ENCODE data around the gene CCM2L.

CCM2L gene

DNA sequence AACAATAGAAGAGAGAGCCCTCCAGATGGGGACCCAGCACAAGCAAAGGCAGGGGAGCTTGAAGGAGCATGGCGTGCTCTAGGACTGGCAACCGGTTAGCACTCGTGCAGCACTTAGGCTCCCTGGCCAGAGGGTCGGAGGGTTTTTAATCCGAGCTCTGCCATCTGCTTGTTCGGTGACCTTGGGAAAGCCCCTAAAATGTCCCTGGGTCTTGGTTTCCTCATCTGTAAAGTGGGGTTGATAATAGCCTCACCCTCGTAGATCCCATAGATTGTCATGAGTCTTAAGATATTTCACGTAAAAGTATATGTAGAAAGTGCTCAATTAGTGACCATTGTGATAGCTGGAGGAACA is 25.2 kb downstream of the CCM2L start:
- Histone ChIP-seq H3K9ac (no peak overlapping the region), H3K27me3 (ENCODE audit: control insufficient read depth, insufficient read depth, low read length) (no peaks in the 10 kb centered on the region), H3K27ac (no peak overlapping the region)

DNA sequence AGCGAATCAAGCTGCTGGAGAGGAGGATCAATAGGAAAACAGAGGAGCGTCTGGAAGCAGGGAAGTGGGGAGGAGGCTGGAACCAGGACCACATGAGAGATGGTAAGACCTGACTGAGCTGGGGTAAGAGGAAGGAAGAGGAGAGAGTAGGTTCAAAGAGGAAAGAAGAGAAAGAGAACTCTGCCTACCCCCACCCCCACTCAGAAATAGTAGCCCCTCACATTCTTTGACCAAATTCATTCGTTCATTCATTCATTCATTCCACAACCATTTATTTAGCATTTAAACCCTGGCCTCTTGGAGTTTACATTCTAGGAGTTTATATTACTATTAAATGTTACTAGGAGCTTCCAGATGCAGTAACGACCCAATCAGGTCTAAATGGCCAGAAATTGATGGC is 26.0 kb downstream of the CCM2L start:
- Histone ChIP-seq H3K9ac (no peak overlapping the region), H3K27ac (no peak overlapping the region), H2AFZ (no peak overlapping the region), H3K36me3 (ENCODE audit: control insufficient read depth, insufficient read depth, low read length) (no peaks in the 10 kb centered on the region), H3K4me3 (ENCODE audit: low read depth, low read length) (no peak overlapping the region), H3K79me2 (no peaks in the 10 kb centered on the region), H3K4me2 (ENCODE audit: low read length) (no peak overlapping the region), H3K9me3 (ENCODE audit: control insufficient read depth, low read length) (no peaks in the 10 kb centered on the region), H3K4me1 (no peaks in the 10 kb centered on the region), H3K27me3 (ENCODE audit: control insufficient read depth, insufficient read depth, low read length) (no peaks in the 10 kb centered on the region)
- TF ChIP-seq, protein P1, sequence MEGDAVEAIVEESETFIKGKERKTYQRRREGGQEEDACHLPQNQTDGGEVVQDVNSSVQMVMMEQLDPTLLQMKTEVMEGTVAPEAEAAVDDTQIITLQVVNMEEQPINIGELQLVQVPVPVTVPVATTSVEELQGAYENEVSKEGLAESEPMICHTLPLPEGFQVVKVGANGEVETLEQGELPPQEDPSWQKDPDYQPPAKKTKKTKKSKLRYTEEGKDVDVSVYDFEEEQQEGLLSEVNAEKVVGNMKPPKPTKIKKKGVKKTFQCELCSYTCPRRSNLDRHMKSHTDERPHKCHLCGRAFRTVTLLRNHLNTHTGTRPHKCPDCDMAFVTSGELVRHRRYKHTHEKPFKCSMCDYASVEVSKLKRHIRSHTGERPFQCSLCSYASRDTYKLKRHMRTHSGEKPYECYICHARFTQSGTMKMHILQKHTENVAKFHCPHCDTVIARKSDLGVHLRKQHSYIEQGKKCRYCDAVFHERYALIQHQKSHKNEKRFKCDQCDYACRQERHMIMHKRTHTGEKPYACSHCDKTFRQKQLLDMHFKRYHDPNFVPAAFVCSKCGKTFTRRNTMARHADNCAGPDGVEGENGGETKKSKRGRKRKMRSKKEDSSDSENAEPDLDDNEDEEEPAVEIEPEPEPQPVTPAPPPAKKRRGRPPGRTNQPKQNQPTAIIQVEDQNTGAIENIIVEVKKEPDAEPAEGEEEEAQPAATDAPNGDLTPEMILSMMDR (IDR thresholded peaks at IDR 0.05) = no peak

More for the DNA sequence above, 25.2 kb downstream of the CCM2L start:
- H3K4me3 ChIP-seq (ENCODE audit: low read depth, low read length) = no peak overlapping the region
- H3K36me3 ChIP-seq (ENCODE audit: control insufficient read depth, insufficient read depth, low read length) = no peaks in the 10 kb centered on the region
- H3K4me2 ChIP-seq (ENCODE audit: low read length) = no peak overlapping the region
- no peaks in the 10 kb centered on the region for H3K9me3 ChIP-seq (ENCODE audit: control insufficient read depth, low read length)
- no peak overlapping the region for H2AFZ ChIP-seq
- no peaks in the 10 kb centered on the region for H3K79me2 ChIP-seq
- no peaks in the 10 kb centered on the region for H3K4me1 ChIP-seq
- TF ChIP-seq, protein P1 (IDR thresholded peaks at IDR 0.05) = no peak

DNA sequence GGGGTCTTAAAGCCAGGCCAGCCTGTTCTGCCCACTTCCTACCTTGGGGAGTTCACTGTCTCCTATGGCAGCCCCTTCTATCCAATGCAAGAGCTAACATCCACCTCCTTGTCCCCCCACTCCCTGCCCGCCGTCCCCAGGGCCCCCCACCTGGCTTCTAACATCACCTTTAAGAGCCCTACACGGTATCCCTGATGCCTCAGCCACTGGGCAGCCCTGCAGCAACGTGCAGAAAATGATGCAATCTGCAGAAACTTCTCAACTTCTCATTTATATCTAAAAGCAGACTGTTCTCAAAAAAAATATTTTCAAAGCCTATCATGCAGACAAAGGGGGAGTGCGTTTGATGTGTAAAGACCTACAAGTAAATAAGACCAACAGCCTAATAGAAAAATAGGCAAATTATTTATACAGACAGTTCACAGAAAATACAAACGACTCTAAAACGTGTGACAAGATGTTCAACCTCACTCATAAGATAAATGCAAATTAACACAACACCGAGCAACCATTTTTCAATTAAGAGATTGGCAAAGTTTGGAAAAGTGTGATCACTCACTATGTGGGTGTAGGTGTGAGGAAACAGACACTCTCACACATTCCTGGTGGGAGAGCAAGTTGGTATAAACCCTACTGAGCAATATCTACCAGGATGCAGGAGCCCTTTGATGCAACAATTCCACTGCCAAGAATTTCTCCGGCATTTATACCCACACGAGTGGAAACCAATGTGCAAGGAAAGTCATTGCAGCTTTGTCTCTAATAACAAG is 26.7 kb downstream of the CCM2L start:
- H3K9ac ChIP-seq = no peak overlapping the region
- no peaks in the 10 kb centered on the region for H3K27me3 ChIP-seq (ENCODE audit: control insufficient read depth, insufficient read depth, low read length)
- H3K4me1 ChIP-seq = no peaks in the 10 kb centered on the region
- TF ChIP-seq, protein P1 (IDR thresholded peaks at IDR 0.05) = no peak
- no peak overlapping the region for H3K4me2 ChIP-seq (ENCODE audit: low read length)
- no peak overlapping the region for H3K27ac ChIP-seq
- no peaks in the 10 kb centered on the region for H3K79me2 ChIP-seq
- H2AFZ ChIP-seq = no peak overlapping the region
- no peaks in the 10 kb centered on the region for H3K9me3 ChIP-seq (ENCODE audit: control insufficient read depth, low read length)
- no peak overlapping the region for H3K4me3 ChIP-seq (ENCODE audit: low read depth, low read length)
- H3K36me3 ChIP-seq (ENCODE audit: control insufficient read depth, insufficient read depth, low read length) = no peaks in the 10 kb centered on the region

DNA sequence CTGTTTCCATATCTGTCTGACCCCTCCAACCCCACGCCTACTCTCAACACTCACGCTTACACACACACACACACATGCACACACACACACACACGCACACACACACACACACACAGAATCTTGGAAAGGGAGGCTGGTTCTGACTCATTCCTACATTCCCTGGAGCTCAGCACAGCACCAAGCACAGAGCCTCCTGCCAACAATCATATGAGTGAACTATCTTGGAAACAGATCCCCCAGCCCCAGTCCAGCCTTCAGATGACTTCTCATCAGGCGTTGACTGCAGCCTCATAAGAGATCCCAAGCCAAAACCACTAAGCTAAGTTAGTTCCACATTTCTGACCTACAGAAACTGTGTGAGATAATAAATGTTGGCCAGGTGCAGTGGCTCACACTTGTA is 27.7 kb downstream of the CCM2L start:
- Histone ChIP-seq H3K27ac (no peak overlapping the region), H3K9ac (no peak overlapping the region), H2AFZ (no peak overlapping the region), H3K4me2 (ENCODE audit: low read length) (no peak overlapping the region), H3K9me3 (ENCODE audit: control insufficient read depth, low read length) (no peaks in the 10 kb centered on the region), H3K79me2 (no peaks in the 10 kb centered on the region), H3K4me1 (no peaks in the 10 kb centered on the region), H3K4me3 (ENCODE audit: low read depth, low read length) (no peak overlapping the region), H3K36me3 (ENCODE audit: control insufficient read depth, insufficient read depth, low read length) (no peaks in the 10 kb centered on the region), H3K27me3 (ENCODE audit: control insufficient read depth, insufficient read depth, low read length) (no peaks in the 10 kb centered on the region)
- TF ChIP-seq, protein P1 (IDR thresholded peaks at IDR 0.05) = no peak

Data from parathyroid adenoma (tissue), 2 donors.